CD4-positive, alpha-beta T cell treated with Interleukin-15 for 1 hour (primary cell): ENCODE results near the gene KCNJ10.

Source experiments
- DNase-seq: peaks from one replicate; pipeline ENCODE4 v3.0.0-alpha.2; 2020

KCNJ10 gene

GRCh38 chr1:160020196-160020595 lies 49.8 kb downstream of the KCNJ10 start:
- no peak for DNase-seq

GRCh38 chr1:160018900-160019299 lies 51.1 kb downstream of the KCNJ10 start:
- no peak for DNase-seq

GRCh38 chr1:160018347-160018746 lies 51.6 kb downstream of the KCNJ10 start:
- DNase-seq, result no peak

GRCh38 chr1:160017592-160017991 lies 52.4 kb downstream of the KCNJ10 start:
- DNase-seq, result no peak

GRCh38 chr1:160011781-160012180 lies 58.2 kb downstream of the KCNJ10 start:
- DNase-seq, result no peak

GRCh38 chr1:160009801-160010200 lies 60.2 kb downstream of the KCNJ10 start:
- no peak for DNase-seq

GRCh38 chr1:160009081-160009480 lies 60.9 kb downstream of the KCNJ10 start:
- no peak for DNase-seq

GRCh38 chr1:160007577-160008200 lies 62.3 kb downstream of the KCNJ10 start:
- no peak for DNase-seq

GRCh38 chr1:160006312-160006940 lies 63.5 kb downstream of the KCNJ10 start:
- peak; percentile 76 for DNase-seq

- no peak for DNase-seq
These were observed 64.9 kb downstream of the KCNJ10 start for GRCh38 chr1:160005070-160005469.

GRCh38 chr1:160004425-160004824 lies 65.5 kb downstream of the KCNJ10 start:
- DNase-seq, result no peak

GRCh38 chr1:160004001-160004400 lies 66.0 kb downstream of the KCNJ10 start:
- DNase-seq, result no peak

GRCh38 chr1:160001440-160001839 lies 68.5 kb downstream of the KCNJ10 start:
- DNase-seq, result no peak

- DNase-seq, result no peak
These were observed 70.8 kb downstream of the KCNJ10 start for GRCh38 chr1:159999204-159999603.

- DNase-seq, result no peak
These were observed 73.3 kb downstream of the KCNJ10 start for GRCh38 chr1:159996653-159997052.

- DNase-seq, result no peak
These were observed 75.1 kb downstream of the KCNJ10 start for GRCh38 chr1:159994896-159995295.

- no peak for DNase-seq
These were observed 76.0 kb downstream of the KCNJ10 start for GRCh38 chr1:159993911-159994310.

GRCh38 chr1:159992161-159992560 lies 77.8 kb downstream of the KCNJ10 start:
- DNase-seq, result no peak

- no peak for DNase-seq
These were observed 78.4 kb downstream of the KCNJ10 start for GRCh38 chr1:159991513-159991912.

- DNase-seq, result no peak
These were observed 80.0 kb downstream of the KCNJ10 start for GRCh38 chr1:159990005-159990404.

GRCh38 chr1:159989581-159989980 lies 80.4 kb downstream of the KCNJ10 start:
- no peak for DNase-seq

GRCh38 chr1:159988006-159988405 lies 82.0 kb downstream of the KCNJ10 start:
- no peak for DNase-seq

- no peak for DNase-seq
These were observed 82.8 kb downstream of the KCNJ10 start for GRCh38 chr1:159987186-159987585.

- no peak for DNase-seq
These were observed 83.4 kb downstream of the KCNJ10 start for GRCh38 chr1:159986531-159986930.

GRCh38 chr1:159986093-159986492 lies 83.9 kb downstream of the KCNJ10 start:
- DNase-seq, result no peak
